GM18502 (cell line): Measurements from ENCODE around the gene PKP4.
"Not testable (repeated sequence)": the region's sequence is repeated elsewhere in the genome, so short reads cannot be mapped to it uniquely, and the experiment has no call there.

ENCODE experiments used
- ATAC-seq: cut with Tn5 transposase; IDR thresholded peaks from one replicate; pipeline ENCODE4 v1.9.1; 2021; ENCODE audit warnings: mild to moderate bottlenecking; ENCODE audit not compliant: unreplicated experiment, poor library complexity

PKP4 gene

GRCh38 chr2:158702740-158703139 is 246.0 kb downstream of the PKP4 start:
- no peak for ATAC-seq

GRCh38 chr2:158704724-158705465 is 248.1 kb downstream of the PKP4 start:
- ATAC-seq: not testable (repeated sequence)

GRCh38 chr2:158712791-158713522 is 256.2 kb downstream of the PKP4 start:
- no peak for ATAC-seq

GRCh38 chr2:158713523-158714138 is 256.9 kb downstream of the PKP4 start:
- no peak for ATAC-seq

GRCh38 chr2:158714420-158714819 is 257.7 kb downstream of the PKP4 start:
- no peak for ATAC-seq

- no peak for ATAC-seq
Measured at GRCh38 chr2:158715357-158715756, 258.6 kb downstream of the PKP4 start.

GRCh38 chr2:158716121-158716791 is 259.5 kb downstream of the PKP4 start:
- no peak for ATAC-seq

- ATAC-seq: no peak
Measured at GRCh38 chr2:158716921-158717320, 260.2 kb downstream of the PKP4 start.

- no peak for ATAC-seq
Measured at GRCh38 chr2:158717366-158718195, 260.8 kb downstream of the PKP4 start.

GRCh38 chr2:158718196-158718585 is 261.4 kb downstream of the PKP4 start:
- ATAC-seq: no peak

- no peak for ATAC-seq
Measured at GRCh38 chr2:158718851-158719250, 262.1 kb downstream of the PKP4 start.

- no peak for ATAC-seq
Measured at GRCh38 chr2:158719403-158719802, 262.7 kb downstream of the PKP4 start.

- ATAC-seq: no peak
Measured at GRCh38 chr2:158722266-158723105, 265.7 kb downstream of the PKP4 start.

GRCh38 chr2:158723181-158723838 is 266.6 kb downstream of the PKP4 start:
- ATAC-seq: no peak

- ATAC-seq: no peak
Measured at GRCh38 chr2:158723921-158724802, 267.4 kb downstream of the PKP4 start.

GRCh38 chr2:158724803-158725381 is 268.1 kb downstream of the PKP4 start:
- no peak for ATAC-seq

- no peak for ATAC-seq
Measured at GRCh38 chr2:158725441-158725891, 268.7 kb downstream of the PKP4 start.
